C1 segment of cervical spinal cord (tissue), 14 donors: ENCODE results near the gene NTSR1.
A peak's percentile ranks its signal among the peaks of the same experiment; 100 is the strongest.

ENCODE experiments used
- DNase-seq, 14 donors: peaks; one replicate each; lab custom pipeline; 2025; lab: John Stamatoyannopoulos, UW

The NTSR1 gene

DNA sequence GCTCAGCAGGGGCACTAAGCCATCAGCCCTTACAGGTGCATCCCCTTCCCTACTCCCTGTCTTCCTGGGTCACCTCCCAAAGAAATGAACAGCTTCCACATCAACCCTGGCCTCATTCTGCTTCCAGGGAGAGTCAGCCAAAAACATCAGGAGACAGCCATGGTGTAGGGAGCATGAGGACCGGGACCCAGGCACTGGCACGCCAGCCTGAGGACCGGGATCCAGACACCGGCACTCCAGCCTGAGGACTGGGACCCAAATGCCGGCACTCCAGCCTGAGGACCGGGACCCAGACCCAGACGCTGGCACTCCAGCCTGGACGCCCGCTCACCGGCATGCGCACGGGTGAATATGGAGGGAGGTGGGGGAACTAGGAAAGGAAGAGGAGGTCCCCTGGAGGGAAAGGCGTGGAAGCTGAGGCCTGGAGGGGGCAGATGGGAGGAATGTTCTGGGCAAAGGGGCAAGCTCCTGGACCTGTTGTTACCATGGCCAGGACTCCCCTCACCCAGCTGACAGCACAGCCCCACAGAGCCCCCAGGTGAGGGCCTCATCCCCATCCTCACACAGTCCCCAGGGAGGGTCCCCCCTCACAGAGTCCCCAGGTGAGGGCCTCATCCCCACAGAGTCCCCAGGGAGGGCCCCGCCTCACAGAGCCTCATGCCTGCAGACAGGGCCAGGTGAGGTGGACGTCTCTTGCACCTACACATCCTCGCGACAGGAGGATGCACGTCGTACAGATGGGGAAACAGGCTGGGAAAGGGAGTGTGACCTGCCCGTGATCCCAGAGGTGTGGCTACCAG, 61.7 kb downstream of the NTSR1 start:
- DNase-seq: no peak

DNA sequence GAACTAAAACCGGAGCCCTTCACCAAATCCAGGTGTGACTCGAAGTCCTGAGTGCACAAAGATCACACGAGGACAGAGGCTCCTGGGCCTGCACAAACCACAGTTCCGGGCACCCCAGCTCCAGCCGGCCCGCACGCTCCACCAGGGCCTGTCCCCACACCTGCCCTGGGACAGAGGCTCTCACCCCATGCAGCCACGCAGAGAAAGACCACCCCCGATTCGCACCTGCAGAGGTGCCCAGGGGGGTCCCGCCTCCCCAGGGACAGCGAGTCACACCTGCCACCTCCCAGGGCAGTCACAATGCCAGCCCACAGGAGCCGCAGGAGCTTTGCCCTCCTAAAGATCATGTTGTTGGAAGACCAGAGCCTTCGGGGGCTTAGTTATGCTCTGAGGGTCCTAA, 62.3 kb downstream of the NTSR1 start:
- no peak for DNase-seq

DNA sequence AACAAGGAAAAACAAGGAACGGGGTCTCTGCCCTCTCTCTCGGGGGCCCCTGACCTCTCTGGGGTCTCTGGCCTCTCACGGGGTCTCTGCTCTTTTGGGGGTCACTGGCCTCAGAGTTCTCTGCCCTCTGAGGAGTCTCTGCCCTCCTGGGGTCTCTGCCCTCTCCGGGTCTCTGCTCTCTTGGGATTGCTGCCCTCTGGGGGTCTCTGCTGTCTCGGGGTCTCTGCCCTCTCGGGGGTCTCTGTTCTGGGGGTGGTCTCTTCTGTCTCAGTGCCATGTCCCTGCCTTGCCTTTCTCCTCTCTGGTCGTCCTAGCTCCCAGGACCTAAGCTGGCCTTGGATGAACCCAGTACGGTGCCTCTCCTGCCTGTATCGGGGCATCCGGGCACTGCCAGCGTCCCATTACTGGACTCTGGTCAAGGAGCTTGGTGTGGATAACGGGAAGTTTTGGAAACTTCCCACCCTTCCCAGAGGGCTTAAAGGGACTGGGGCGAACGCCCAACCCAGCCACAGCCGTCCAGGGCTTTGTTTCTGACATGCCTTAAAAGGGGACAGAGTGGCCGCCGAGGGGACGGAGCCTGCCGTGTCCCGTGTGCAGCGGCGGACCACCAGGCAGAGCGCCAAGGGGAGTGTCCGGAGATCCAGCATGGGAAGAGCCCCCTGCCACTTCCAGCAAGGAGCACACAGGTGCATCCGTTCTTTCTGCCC, 62.9 kb downstream of the NTSR1 start:
- no peak for DNase-seq

DNA sequence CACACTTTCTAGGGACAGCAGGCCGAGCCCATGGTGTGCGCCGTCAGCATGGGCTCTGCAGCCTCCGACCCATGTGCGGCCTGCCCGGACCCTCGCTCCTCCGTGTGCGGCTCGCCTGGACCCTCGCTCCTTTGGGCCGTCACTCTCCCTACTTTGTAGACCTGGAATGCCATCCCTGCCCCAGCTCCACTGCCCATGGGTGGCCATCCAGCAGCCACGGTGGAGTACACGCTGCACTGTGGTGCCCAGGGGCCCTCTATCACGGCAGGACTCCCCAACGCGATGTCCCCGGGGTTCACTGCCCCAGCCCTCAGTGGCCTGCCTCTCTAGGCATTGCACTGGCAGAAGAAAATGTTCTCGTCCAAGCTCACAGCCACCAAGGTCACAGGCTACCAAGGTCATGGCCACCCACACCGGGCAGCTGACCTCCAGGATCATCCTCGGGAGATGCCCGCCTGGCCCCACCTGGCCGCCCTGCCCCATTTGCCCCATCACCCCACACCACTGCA, 63.5 kb downstream of the NTSR1 start:
- no peak for DNase-seq

DNA sequence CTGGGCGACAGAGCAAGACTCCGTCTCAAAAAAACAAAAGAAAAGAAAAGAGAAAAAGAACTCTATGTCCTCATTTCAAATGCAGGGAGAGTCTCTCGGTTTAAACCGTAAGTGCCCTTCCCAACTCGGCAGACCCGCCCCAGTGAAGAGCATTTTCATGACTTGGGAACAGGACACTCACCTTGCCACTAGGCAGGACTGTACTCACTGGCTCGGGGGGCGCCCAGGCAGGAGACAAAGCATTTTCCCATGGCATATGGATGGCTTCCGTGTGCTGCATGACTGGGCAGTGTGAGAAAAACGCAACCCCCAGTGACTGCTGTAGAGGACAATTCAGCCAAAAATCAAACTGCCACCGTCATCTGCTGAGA, 64.0 kb downstream of the NTSR1 start:
- no peak for DNase-seq

DNA sequence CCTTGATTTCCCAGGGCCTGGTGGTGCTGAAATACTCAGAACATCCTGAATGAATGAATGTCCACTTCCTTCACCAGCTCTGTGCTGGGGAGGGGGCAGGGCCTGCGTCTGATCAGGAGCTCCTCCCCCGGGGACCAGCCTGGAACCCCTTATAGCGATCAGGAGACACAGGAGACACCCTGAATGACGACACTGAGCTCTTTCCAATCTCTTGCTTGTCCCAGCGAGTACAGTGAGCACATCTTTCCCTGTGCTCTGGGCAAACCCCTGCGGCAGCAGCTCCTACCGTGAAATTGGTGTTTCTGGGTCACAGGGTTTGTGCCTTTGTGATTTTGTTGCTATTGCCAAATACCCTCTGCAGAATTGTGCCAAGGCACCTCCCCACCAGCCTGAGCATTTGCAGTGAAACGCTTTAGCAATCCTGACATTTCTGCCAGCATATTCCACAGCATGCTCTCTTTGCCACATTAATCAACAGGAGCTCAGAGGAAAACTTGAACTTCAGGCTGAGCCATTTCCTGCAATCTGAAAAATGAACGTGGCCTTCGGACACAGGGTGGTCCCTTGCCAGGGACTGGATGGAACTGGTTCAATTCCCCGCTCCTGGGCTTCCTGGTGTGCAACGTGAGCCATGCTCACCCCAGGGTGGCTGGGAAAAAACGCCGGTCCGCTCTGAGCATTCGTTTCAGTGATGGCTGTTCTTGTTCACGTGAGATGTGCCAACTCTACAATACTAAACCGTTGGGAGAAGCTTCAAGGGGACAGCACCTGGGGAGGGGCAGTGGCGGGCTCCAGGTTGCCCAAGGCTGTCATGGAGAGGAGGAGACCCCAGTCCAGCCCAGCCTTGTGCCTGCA, 64.6 kb downstream of the NTSR1 start:
- DNase-seq: peak in 4 of 14 donors; percentile 18 to 60 (median 30)

DNA sequence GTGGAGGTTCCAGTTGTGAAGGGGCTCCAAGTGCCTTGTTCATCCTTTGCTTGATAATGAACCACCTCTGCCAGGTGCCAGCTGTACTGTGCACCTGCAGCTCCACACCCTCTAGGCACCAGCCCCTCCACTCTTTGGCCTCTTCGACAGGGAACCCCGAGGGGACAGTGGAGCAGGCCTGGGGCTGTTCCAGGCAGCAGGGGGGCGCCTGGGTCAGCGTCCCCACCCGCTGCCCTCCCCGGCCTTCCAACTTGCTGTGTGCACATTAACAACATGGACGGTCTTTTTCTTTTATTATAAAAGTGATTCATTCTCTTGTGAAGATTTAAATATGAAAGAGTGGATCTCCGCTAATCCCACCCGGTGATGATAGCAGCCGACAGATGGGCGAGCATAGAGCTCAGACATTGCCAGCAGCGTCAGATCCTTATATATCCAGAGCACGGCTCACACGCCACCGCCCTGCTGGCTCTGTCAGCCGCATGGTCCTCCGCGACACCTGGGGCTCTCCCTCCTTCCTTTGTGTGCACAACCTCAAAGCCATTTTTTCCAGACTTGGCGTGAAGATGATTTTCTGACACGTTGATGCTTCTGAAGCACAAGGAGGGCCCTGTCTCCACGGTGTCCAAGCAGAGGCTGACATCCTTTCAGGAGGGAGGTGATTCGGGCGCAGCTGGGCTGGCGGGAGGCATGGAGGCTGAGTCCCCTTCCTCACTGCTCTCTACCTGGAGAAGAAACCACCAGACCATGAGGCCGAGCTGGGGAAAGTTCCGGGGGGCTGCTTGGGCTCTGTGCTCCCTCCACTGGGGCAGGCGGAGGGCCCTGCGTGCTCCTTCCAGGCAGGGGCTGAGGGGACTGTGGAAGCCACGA, 65.4 kb downstream of the NTSR1 start:
- peak in 1 of 14 donors; percentile 19 for DNase-seq

DNA sequence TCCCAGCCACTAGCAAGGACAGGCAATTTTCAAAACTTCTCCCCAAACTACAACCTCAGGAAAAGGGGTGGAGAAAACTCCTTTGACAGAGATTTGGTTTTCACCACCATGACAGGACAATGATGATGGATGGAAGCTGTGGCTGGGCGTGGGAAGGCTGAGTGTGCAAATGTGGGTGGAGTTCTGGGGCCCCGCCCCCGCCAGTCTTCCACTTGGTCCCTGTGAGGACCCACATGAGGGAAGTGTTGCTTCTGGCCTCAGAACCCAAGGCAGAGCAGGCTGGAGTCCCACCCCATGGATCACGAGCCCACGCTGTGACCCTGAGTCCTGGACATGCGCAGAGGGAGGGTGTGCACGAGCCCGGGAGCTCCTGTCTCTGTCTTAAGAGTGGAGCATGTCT, 66.1 kb downstream of the NTSR1 start:
- DNase-seq: no peak

DNA sequence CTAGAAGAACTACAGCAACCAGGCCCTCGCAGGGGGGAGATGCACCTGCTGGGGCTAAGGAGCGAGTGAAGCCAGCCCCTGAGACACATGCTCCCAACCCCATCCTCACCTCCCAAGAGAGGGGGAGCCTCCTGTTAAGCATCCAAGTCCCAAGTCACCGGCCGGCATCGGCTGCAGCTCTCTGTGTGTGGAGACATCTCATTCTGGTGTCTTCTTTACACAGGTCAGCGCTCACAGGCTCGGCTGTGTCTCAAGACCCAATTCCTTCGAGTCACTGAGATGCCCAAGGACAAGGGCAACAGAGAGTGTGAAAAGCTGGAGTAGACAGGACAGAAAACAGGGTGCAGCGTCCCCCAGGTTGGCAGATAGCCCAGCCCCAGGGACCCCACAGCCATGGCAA, 66.6 kb downstream of the NTSR1 start:
- DNase-seq: no peak

DNA sequence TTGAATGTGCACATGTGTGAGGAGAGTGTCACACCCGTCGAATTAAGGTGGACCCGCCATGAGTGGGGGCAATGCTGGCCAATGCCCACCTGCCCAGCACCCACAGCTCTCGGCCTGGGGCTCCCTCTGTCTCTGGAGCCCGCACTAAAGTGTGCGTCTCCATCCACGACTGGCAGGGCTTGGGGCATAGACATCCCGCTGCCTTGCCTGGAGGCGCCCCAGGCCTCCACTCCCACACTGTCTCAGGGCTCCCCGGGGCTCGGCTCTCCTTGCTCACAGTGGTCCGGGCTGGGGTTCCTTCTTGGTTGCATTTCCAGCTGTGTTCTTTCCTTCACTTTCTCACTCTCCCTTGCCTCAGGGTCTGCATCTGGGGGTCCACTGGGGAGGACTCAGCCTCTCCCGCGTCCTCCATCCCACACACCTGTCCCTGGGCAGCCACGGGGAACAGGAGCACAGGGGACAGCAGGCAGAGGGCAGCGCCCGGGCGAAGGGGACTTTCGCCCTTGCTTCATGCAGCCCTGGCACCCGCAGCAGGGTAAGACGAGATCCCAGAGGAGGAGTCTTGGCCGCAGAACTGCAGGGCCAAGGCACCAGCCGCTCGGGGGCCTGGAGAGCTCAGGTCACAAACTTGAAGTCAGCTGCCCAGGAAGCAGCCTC, 67.5 kb downstream of the NTSR1 start:
- DNase-seq: no peak

DNA sequence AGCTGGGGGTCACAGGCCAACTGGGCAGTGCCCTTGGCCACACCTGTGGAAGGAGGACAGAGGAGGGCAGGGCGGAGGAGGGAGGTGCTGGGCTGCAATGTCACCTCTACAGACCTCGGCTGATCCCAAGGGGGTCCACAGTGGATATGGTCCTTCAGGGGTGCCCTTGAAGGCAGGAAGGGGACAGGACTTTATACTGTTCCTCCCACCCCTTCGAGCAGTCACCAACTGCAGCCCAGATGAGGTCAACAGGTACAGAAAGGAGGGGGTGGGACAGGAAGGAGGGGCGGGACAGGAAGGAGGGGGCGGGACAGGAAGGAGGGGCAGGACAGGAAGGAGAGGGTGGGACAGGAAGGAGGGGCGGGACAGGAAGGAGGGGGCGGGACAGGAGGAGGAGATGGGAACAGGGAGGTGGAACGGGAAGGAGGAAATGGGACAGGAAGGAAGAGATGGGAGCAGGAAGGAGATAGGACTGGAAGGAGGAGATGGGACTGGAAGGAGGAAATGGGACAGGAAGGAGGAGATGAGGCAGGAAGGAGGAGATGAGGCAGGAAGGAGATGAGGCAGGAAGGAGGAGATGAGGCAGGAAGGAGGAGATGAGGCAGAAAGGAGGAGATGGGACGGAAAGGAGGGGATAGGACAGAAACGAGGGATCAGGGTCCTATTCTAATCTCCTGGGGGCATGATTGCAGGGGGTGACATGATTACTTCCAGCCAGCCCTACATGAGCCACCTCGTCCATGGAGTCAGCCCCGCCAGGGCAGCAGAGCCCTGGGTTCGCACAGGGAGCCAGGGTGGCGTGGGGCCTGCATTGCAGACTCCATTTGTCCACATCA, 68.3 kb downstream of the NTSR1 start:
- DNase-seq: no peak

DNA sequence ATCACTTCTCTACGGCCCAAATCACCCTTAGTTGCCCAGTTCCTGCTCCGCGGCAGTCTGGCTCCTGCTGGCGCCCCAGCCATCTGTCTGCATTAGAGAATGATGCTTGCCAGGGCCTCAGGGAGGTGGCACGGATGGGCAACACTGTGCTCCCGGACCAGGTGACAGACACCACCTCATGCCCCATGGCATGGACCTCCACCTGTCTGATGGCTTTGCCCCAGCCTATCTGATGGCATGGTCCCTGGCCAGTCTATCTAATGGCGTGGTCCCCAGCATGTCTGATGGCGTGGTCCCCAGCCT, 68.8 kb downstream of the NTSR1 start:
- peak in 1 of 14 donors; percentile 83 for DNase-seq

DNA sequence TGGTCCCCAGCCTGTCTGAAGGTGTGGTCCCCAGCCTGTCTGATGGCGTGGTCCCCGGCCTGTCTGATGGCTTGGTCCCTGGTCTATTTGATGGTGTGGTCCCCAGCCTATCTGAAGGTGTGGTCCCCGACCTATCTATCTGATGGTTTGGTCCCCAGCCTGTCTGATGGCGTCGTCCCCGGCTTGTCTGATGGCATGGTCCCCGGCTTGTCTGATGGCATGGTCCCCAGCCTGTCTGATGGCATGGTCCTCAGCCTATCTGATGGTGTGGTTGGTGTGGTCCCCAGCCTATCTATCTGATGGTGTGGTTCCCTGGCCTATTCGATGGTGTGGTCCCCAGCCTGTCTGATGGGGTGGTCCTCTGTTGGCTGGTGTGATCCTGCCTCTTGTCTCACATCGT, 69.4 kb downstream of the NTSR1 start:
- no peak for DNase-seq

DNA sequence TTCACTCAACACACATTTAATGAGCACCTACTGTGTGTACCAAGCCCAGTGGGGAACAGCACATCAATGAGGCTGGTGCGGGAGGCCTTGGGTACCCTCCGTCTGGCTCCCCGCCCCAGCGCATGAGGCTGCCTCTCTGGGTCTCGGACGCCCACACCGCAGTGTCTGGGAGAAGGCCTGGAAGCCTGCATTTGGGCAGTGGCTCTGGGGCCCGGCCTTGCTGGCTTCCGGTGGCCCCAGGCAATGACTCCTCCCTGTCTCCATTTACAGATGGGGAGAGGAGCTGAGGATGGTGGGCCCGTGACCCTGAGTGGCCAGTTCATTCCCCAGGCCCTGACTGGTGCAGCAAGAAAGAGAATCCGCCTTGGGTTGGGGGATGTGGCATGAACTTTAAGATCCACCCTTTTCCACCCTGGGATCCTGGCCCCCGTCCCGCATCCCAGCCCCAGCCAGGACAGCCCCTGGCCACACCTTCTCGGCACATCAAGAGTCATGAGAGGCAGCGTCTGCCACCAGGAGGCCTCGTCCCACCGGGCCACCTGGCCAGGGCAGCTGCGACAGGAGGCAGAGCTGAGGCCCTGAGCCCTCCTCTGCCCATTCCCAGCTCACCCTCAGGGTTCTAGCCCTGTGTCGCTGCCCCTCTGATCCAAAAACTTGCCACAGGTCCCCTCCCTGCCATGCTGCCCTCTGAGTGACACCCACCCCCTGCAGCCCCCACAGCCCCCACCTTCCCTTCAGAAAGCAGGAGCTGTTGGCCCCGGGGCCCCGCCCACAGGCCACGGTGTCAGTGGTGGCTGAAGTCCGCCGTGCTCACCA, 70.2 kb downstream of the NTSR1 start:
- DNase-seq: no peak

DNA sequence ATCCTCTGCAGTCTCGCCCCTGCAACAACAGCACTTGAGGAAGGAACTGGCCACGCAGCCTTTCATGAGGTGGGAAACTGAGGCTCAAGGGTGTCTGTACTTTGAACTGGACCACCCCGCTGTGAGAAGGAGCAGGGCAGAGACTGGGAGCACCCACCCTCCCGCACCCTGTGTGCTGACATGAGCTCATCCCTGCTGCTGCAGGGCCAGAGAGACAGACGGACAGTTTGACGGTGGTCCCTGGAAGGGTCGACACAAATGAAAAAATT, 70.7 kb downstream of the NTSR1 start:
- DNase-seq: no peak

DNA sequence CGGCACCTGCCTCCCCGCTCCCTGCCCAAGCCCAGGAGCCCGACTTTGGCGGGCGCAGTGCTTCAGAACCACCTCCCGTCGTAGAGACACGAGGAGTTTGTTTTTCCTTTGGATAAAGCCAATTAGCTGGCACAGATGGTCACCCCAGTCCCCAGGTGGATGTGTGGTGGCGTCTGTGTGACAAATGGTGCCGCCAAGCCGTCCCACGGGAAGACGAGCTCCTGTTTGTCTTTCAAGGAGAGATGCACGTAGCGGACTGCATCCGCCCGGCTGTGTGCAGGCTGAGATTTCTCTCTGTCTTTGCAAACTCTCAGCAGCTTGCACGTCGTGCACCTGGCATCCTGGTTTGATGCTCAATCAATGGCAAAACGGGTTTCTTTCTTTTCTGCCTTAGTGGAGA, 71.6 kb downstream of the NTSR1 start:
- DNase-seq: peak in 1 of 14 donors; percentile 59

DNA sequence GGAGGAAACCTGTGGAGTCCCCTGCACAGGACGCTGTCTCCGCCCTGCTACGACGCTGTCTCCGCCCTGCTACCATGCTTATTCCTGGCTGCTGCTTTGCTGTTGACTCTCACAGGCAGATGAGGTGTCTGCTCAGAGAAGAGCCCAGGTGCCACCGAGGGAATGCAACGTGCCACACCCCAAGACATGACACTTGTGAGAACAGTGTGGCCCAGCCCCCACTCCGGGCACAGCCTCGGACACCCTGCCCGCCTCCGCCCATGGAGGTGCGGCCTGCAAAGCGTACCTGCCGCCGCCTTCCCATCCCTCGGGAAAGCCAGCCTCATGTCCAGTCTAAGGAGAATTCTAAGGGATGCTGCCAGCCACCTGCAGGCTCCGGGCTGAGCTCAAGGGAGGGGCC, 72.1 kb downstream of the NTSR1 start:
- DNase-seq: peak in 1 of 14 donors; percentile 18

DNA sequence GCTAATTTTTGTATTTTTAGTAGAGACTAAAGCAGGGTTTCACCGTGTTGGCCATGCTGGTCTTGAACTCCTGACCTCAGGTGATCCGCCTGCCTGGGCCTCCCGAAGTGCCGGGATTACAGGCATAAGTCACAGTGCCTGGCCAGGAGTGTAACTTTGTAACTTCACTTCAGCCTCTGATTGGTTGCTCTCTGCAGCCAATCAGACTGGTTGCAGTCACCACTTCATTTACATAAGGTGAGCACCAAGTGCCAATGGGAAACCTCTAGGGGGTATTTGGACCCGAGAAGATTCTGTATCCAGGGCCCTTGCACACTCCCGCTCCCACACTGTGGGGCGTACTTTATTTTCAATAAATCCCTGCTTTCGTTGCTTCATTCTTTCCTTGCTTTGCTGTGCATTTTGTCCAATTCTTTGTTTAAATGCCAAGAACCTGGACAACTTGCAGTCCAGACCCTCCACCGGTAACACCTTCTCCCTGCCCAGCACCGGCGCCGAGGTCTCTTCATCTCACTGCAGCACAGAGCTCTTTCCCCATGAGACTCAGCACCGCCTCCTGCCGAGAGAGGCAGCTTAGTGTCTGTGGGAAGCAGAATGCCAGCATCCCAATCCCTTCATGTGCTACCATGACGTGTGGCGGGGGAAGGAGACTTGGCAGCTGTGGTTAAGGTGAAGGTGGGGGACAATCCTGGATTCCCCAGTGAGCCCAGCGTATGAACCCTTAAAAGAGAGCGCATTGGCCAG, 73.7 kb downstream of the NTSR1 start:
- DNase-seq: no peak

DNA sequence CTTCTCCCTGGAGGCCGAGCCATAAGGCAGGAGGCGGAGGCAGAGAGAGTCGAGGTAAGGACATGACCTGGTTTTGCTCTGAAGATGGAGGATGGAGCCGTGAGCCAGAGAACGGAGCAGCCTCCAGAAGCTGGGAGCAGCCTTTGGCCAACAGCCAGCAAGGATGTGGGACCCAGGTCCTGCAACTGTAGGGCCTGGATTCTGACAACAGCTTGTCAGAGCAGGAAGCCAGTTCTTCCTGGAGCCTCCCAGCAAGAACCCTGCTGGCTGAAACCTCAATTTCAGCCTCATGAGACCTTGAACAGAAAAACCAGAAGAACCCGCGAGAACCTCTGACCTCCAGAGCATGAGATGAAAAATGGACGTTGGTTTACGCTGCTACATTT, 74.2 kb downstream of the NTSR1 start:
- no peak for DNase-seq
